Neuronal stem cell (in vitro differentiated cells): ENCODE results near the gene ETV6.

Experiments
- DNase-seq: peaks from one replicate; pipeline ENCODE4 v3.0.0-alpha.2; 2013; ENCODE audit warnings: low spot score
- H2AFZ ChIP-seq: one replicate; pipeline ENCODE4 v1.6.1; 2013; ENCODE audit warnings: mild to moderate bottlenecking, low read length, inconsistent platforms
- H2AK5ac ChIP-seq: 2 replicates; pipeline ENCODE4 v1.6.1; 2013; ENCODE audit warnings: low read depth, mild to moderate bottlenecking, inconsistent platforms, low read length, moderate library complexity, mixed read lengths
- H2BK120ac ChIP-seq: 2 replicates; pipeline ENCODE4 v1.6.1; 2013; ENCODE audit warnings: low read depth, mild to moderate bottlenecking, inconsistent platforms, low read length, moderate library complexity, mixed read lengths
- H2BK12ac ChIP-seq: one replicate; pipeline ENCODE4 v1.6.1; 2013; ENCODE audit warnings: low read length, inconsistent platforms
- H2BK15ac ChIP-seq: 2 replicates; pipeline ENCODE4 v1.6.1; 2013; ENCODE audit warnings: mild to moderate bottlenecking, low read length, inconsistent platforms, mixed read lengths
- H2BK5ac ChIP-seq: one replicate; pipeline ENCODE4 v1.6.1; 2013; ENCODE audit warnings: inconsistent platforms, mild to moderate bottlenecking, low read length, moderate library complexity
- H3K14ac ChIP-seq: one replicate; pipeline ENCODE4 v1.6.1; 2013; ENCODE audit warnings: low read length, inconsistent platforms
- H3K18ac ChIP-seq: 2 replicates; pipeline ENCODE4 v1.6.1; 2013; ENCODE audit warnings: low read length, inconsistent platforms
- H3K23ac ChIP-seq: 2 replicates; pipeline ENCODE4 v1.6.1; 2013; ENCODE audit warnings: low read depth, mild to moderate bottlenecking, mixed read lengths, low read length, inconsistent platforms; ENCODE audit not compliant: poor library complexity
- H3K27ac ChIP-seq: replicated peaks from 3 replicates; pipeline ENCODE4 v1.5.1; 2013; ENCODE audit warnings: low read length, inconsistent platforms
- H3K27me3 ChIP-seq, 3 experiments: 2 replicates each; pipeline ENCODE4 v1.6.1; 2013; ENCODE audit warnings: low read length in 3 of 3, mild to moderate bottlenecking in 2 of 3, inconsistent platforms in 1 of 3, low read depth in 1 of 3, mixed read lengths in 1 of 3, moderate library complexity in 1 of 3; ENCODE audit not compliant: control insufficient read depth in 3 of 3, insufficient read depth in 3 of 3
- H3K36me3 ChIP-seq, 2 donors: replicated peaks in 1 of 2; 2 replicates each; pipeline ENCODE4 v1.6.1; 2013; ENCODE audit warnings: low read length in 2 of 2; ENCODE audit not compliant: control insufficient read depth in 2 of 2, insufficient read depth in 2 of 2
- H3K4ac ChIP-seq: 2 replicates; pipeline ENCODE4 v1.6.1; 2013; ENCODE audit warnings: inconsistent platforms, mild to moderate bottlenecking, low read length, moderate library complexity
- H3K4me1 ChIP-seq, 2 donors: 1 replicate in 1 of 2; 2 replicates in 1 of 2; pipeline ENCODE4 v1.6.1; 2013; ENCODE audit warnings: low read length in 2 of 2, low read depth in 1 of 2; ENCODE audit not compliant: control insufficient read depth in 2 of 2, insufficient read depth in 1 of 2
- H3K4me2 ChIP-seq: one replicate; pipeline ENCODE4 v1.6.1; 2013; ENCODE audit warnings: mild to moderate bottlenecking, low read length, inconsistent platforms; ENCODE audit not compliant: insufficient read depth, poor library complexity, severe bottlenecking
- H3K4me3 ChIP-seq, 2 donors: 2 replicates each; pipeline ENCODE4 v1.5.1; 2013; ENCODE audit warnings: low read length in 2 of 2, mild to moderate bottlenecking in 2 of 2, inconsistent platforms in 1 of 2, moderate library complexity in 1 of 2
- H3K79me1 ChIP-seq: one replicate; pipeline ENCODE4 v1.6.1; 2013; ENCODE audit warnings: low read depth, mild to moderate bottlenecking, inconsistent platforms, low read length, moderate library complexity
- H3K9ac ChIP-seq: one replicate; pipeline ENCODE4 v1.6.1; 2013; ENCODE audit warnings: mild to moderate bottlenecking, low read depth, low read length, inconsistent platforms; ENCODE audit not compliant: poor library complexity
- H3K9me3 ChIP-seq, 2 donors: replicated peaks in 1 of 2; 2 replicates each; pipeline versions ENCODE3 to v1.6.1; 2013; ENCODE audit warnings: low read length in 2 of 2, mild to moderate bottlenecking in 2 of 2, inconsistent platforms in 1 of 2, low read depth in 1 of 2, mixed read lengths in 1 of 2, moderate library complexity in 1 of 2; ENCODE audit not compliant: control insufficient read depth in 2 of 2, insufficient read depth in 1 of 2
- H4K8ac ChIP-seq: one replicate; pipeline ENCODE4 v1.6.1; 2013; ENCODE audit warnings: low read depth, mild to moderate bottlenecking, inconsistent platforms, low read length, moderate library complexity
- H4K91ac ChIP-seq: one replicate; pipeline ENCODE4 v1.6.1; 2013; ENCODE audit warnings: low read length, low read depth, mild to moderate bottlenecking, inconsistent platforms; ENCODE audit not compliant: poor library complexity
- WGBS, 2 donors: extraction: QIAGEN DNeasy Blood & Tissue Kit; methylation state at CpG; one replicate each; pipeline ENCODE4 v1.1.7; 2013; ENCODE audit warnings: missing lambda C conversion rate in 2 of 2, mixed read lengths in 1 of 2; ENCODE audit not compliant: insufficient read length in 2 of 2, insufficient replicate concordance in 1 of 2; ENCODE audit errors: extremely low coverage in 2 of 2; 5-methylcytosine and 5-hydroxymethylcytosine counted together

The ETV6 gene

GRCh38 chr12:11741434-11742092, 92.1 kb downstream of the ETV6 start:
- no peak overlapping the region for H3K14ac ChIP-seq
- no peak overlapping the region for H3K4ac ChIP-seq
- H3K27ac ChIP-seq: no peak overlapping the region
- H4K8ac ChIP-seq: no peak overlapping the region
- no peak for DNase-seq
- H3K18ac ChIP-seq: no peak overlapping the region
- no peak overlapping the region for H2BK12ac ChIP-seq
- H3K4me1 ChIP-seq: peaks cover 4 to 8% of the 10 kb centered on the region in 2 donors
- no peak overlapping the region for H2AK5ac ChIP-seq
- no peaks in the 10 kb centered on the region for H3K27me3 ChIP-seq
- H3K36me3 ChIP-seq: no peaks in the 10 kb centered on the region
- no peak overlapping the region for H2AFZ ChIP-seq
- H3K79me1 ChIP-seq: no peaks in the 10 kb centered on the region
- H2BK5ac ChIP-seq: no peak overlapping the region
- H3K9me3 ChIP-seq: no peaks in the 10 kb centered on the region
- H3K23ac ChIP-seq: no peak overlapping the region
- H4K91ac ChIP-seq: no peak overlapping the region
- no peak overlapping the region for H2BK120ac ChIP-seq
- H2BK15ac ChIP-seq: no peak overlapping the region
- H3K4me2 ChIP-seq: no peak overlapping the region
- H3K9ac ChIP-seq: no peak overlapping the region
- H3K4me3 ChIP-seq: no peak overlapping the region
- WGBS, 2 donors: no CpG with 5 or more reads among the region's 4 CpGs

GRCh38 chr12:11743423-11744409, 94.2 kb downstream of the ETV6 start:
- Histone ChIP-seq H4K8ac (no peak overlapping the region), H4K91ac (no peak overlapping the region), H3K79me1 (no peaks in the 10 kb centered on the region), H2BK120ac (no peak overlapping the region), H2BK12ac (no peak overlapping the region), H3K4ac (no peak overlapping the region), H3K4me2 (no peak overlapping the region), H3K23ac (no peak overlapping the region), H2BK15ac (no peak overlapping the region), H3K4me3 (no peak overlapping the region), H3K18ac (no peak overlapping the region), H3K4me1 (peaks cover 4 to 8% of the 10 kb centered on the region in 2 donors), H2AK5ac (no peak overlapping the region), H3K27me3 (no peaks in the 10 kb centered on the region), H2BK5ac (no peak overlapping the region), H3K14ac (no peak overlapping the region), H3K9me3 (no peaks in the 10 kb centered on the region), H3K27ac (no peak overlapping the region), H3K36me3 (no peaks in the 10 kb centered on the region), H2AFZ (no peak overlapping the region), H3K9ac (no peak overlapping the region)
- WGBS, 2 donors: no CpG with 5 or more reads among the region's 12 CpGs
- DNase-seq: no peak

- H3K4me2 ChIP-seq: no peak overlapping the region
- H2BK12ac ChIP-seq: no peak overlapping the region
- no peak overlapping the region for H2AFZ ChIP-seq
- H3K36me3 ChIP-seq: no peaks in the 10 kb centered on the region
- H3K79me1 ChIP-seq: no peaks in the 10 kb centered on the region
- no peak overlapping the region for H4K91ac ChIP-seq
- no peak overlapping the region for H3K23ac ChIP-seq
- H2AK5ac ChIP-seq: no peak overlapping the region
- H3K14ac ChIP-seq: no peak overlapping the region
- H3K4me1 ChIP-seq: peaks cover 4 to 8% of the 10 kb centered on the region in 2 donors
- H2BK120ac ChIP-seq: no peak overlapping the region
- H2BK5ac ChIP-seq: no peak overlapping the region
- H3K9ac ChIP-seq: no peak overlapping the region
- no peak overlapping the region for H3K18ac ChIP-seq
- H3K9me3 ChIP-seq: no peaks in the 10 kb centered on the region
- no peak overlapping the region for H3K4ac ChIP-seq
- WGBS, 2 donors: no CpG with 5 or more reads among the region's 3 CpGs
- H3K27me3 ChIP-seq: no peaks in the 10 kb centered on the region
- no peak overlapping the region for H3K4me3 ChIP-seq
- no peak overlapping the region for H3K27ac ChIP-seq
- H4K8ac ChIP-seq: no peak overlapping the region
- no peak for DNase-seq
- no peak overlapping the region for H2BK15ac ChIP-seq
These were observed 94.9 kb downstream of the ETV6 start for GRCh38 chr12:11744410-11744801.

GRCh38 chr12:11745113-11745512, 95.6 kb downstream of the ETV6 start:
- H2AK5ac ChIP-seq: no peak overlapping the region
- no peak overlapping the region for H4K8ac ChIP-seq
- no CpG with 5 or more reads among the region's 6 CpGs for WGBS, 2 donors
- DNase-seq: no peak
- no peak overlapping the region for H2BK15ac ChIP-seq
- H3K14ac ChIP-seq: no peak overlapping the region
- H3K18ac ChIP-seq: no peak overlapping the region
- H3K36me3 ChIP-seq: no peaks in the 10 kb centered on the region
- no peaks in the 10 kb centered on the region for H3K9me3 ChIP-seq
- H2BK120ac ChIP-seq: no peak overlapping the region
- no peak overlapping the region for H2BK5ac ChIP-seq
- H3K23ac ChIP-seq: no peak overlapping the region
- H3K27ac ChIP-seq: no peak overlapping the region
- H3K79me1 ChIP-seq: no peaks in the 10 kb centered on the region
- no peak overlapping the region for H3K4me3 ChIP-seq
- no peak overlapping the region for H4K91ac ChIP-seq
- no peaks in the 10 kb centered on the region for H3K27me3 ChIP-seq
- no peak overlapping the region for H2BK12ac ChIP-seq
- H3K9ac ChIP-seq: no peak overlapping the region
- H3K4me2 ChIP-seq: no peak overlapping the region
- H3K4ac ChIP-seq: no peak overlapping the region
- no peak overlapping the region for H2AFZ ChIP-seq
- peaks cover 4 to 8% of the 10 kb centered on the region in 2 donors for H3K4me1 ChIP-seq
